Cardiac fibroblast (primary cell): ENCODE results near the gene PACRG.
A peak's percentile ranks its signal among the peaks of the same experiment; 100 is the strongest.

Source experiments
- DNase-seq, 2 donors: peaks; one replicate each; pipeline versions ENCODE4 v3.0.0 to v3.0.0-alpha.2; 2010; ENCODE audit warnings: low read depth in 2 of 2
- H3K4me3 ChIP-seq, 2 donors: replicated peaks in 1 of 2; 1 replicate in 1 of 2; 2 replicates in 1 of 2; pipeline ENCODE4 v1.5.1; 2011; ENCODE audit warnings: low read depth in 2 of 2, low read length in 2 of 2, mild to moderate bottlenecking in 2 of 2, moderate library complexity in 1 of 2
- TF ChIP-seq, protein P1 (sequence below): IDR thresholded peaks from one replicate; pipeline ENCODE4 v1.5.1; 2011; ENCODE audit warnings: low read depth, mild to moderate bottlenecking, low read length, inconsistent platforms

The PACRG gene

DNA sequence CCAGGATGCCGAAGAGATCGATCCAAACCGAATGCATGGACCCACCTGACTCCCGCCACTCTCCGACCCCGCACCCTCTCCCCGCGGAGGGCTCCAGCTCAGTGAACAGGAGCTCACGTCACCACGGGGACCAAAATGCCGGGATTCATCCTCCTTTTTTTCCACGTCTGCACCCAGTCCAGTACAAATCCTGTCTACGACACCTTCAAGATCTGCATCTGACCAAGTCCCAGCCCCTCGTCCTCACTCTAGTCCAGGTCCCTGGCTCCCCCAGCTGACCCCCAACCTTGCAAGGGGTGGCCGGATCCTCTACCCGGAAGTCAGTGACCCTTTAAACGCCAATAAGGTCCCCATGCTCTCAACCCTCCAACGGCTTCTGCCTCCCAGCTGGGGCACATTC is 593.9 kb downstream of the PACRG start:
- TF ChIP-seq, protein P1, sequence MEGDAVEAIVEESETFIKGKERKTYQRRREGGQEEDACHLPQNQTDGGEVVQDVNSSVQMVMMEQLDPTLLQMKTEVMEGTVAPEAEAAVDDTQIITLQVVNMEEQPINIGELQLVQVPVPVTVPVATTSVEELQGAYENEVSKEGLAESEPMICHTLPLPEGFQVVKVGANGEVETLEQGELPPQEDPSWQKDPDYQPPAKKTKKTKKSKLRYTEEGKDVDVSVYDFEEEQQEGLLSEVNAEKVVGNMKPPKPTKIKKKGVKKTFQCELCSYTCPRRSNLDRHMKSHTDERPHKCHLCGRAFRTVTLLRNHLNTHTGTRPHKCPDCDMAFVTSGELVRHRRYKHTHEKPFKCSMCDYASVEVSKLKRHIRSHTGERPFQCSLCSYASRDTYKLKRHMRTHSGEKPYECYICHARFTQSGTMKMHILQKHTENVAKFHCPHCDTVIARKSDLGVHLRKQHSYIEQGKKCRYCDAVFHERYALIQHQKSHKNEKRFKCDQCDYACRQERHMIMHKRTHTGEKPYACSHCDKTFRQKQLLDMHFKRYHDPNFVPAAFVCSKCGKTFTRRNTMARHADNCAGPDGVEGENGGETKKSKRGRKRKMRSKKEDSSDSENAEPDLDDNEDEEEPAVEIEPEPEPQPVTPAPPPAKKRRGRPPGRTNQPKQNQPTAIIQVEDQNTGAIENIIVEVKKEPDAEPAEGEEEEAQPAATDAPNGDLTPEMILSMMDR, result no peak
- no peak for DNase-seq
- H3K4me3 ChIP-seq, result no peak overlapping the region

DNA sequence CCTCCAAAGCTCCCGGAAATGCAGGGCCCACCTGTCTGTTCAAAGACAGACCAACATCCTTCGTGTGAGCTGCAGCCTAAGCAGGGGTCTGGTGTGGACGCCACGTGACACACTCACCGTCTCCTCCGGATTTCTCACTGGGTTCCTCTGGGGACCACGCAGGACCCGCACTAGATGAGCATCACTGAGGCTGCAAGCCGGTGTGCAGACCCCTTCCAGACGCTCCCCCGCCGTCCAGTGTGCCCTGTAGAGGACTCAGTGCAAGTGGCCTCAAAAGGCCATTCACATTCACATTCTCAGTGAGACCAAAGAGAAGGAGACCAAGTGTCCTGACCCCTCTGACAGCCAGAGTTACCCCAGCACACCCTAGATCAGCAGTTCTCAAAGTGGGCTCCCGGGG is 595.5 kb downstream of the PACRG start:
- TF ChIP-seq, protein P1, result no peak
- no peak for DNase-seq
- no peak overlapping the region for H3K4me3 ChIP-seq

DNA sequence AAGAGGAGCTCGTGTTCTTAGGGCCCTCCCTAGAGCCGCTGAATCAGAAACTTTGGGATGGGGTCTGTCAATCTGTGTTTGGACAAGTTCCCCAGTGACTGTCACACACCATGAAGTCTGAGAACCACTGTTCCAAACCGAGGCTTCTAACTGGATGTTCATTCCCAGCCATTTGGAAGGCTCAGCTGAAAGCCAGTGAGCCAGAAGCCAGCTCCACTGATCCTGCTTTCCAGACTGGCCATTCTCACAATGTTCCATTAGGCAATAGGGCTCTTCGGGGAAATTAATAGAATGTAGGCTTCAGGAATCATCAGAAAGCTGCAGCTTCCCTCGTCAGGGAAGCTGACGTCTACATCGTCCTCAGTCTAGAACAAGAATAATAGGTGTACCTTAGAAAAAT is 595.9 kb downstream of the PACRG start:
- no peak overlapping the region for H3K4me3 ChIP-seq
- DNase-seq, result no peak
- TF ChIP-seq, protein P1, result no peak

DNA sequence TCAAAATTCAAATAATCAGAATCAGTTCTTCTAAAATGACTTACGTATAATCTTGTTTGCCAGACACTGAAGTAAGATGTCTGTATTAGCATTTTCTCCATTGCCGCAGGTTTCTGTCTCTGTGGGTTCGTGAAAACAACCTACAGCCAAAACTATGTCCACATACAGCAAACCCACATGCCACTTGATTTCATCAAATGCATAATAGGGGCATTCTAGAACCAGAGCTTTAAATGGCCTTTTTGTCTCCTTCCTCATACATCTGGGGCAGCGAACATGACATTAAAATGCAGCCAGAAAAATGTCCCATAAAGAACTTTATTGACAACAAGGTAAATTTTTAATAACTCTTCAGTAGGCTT is 596.5 kb downstream of the PACRG start:
- TF ChIP-seq, protein P1, result no peak

DNA sequence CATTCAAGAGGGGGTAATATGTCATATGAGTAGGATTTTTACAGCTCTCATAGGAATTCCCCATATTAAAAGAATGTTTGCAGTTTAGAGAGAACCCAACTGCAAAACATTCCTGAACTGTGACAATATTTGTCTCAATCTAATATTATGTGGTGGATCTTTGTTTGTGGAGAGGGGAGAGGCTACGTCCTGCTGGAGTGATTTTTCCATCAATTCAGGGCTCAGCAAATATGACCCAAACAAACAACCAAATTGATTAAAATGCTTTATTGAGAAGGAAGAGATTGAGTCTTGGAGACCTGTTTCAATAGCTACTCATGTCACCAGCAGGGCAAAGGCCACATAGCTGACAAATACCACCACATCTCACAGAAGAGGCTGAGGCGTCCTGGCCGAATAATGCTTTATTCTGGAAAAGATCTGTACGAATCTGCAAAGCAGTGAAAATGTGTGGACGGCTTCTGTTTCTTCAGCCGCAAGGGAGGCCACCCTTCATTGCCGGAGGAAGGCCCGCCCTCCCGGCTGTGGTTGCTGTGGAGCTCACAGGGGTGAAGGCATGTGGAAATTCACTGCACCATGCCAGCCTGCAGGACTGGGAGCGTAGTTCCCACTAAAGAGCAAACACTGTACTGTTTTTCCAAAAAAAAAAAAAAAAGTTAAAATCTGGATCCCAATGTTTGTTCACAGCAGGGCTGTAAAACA is 597.1 kb downstream of the PACRG start:
- TF ChIP-seq, protein P1, result no peak
- H3K4me3 ChIP-seq, result no peak overlapping the region
- DNase-seq, result peak in 1 of 2 donors; percentile 51

More for the DNA sequence above, 596.5 kb downstream of the PACRG start:
- no peak for DNase-seq
- H3K4me3 ChIP-seq, result no peak overlapping the region

DNA sequence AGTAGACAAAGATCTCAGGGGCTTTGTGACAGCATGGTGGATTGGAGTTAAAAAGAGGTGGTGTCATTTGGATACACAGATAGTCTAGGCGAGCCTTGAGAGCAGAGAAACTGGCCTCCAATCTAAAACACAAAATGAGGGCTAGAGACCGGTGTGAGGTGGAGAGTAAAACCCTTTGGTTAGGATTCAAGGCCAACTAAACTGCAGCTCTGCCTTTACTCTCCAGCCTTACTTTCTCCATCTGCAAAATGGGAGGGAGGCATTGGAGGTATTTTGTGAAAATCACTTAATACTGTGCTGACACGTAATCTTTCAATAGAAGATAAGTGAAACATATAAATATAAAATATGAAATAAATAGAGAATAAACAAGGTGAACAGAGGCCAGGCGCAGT is 597.6 kb downstream of the PACRG start:
- no peak overlapping the region for H3K4me3 ChIP-seq
- DNase-seq, result no peak
- TF ChIP-seq, protein P1, result no peak
